Measurements from ENCODE around the gene TSHZ1. TPM values are rescaled to one million over a fixed set of nuclear protein-coding genes. Genes with fewer than 3 reads are reported as not detected.

Gene TSHZ1
- total RNA-seq, 1 donor from 2014 or later: 4.8 TPM

- TF ChIP-seq CTCF (IDR thresholded peaks at IDR 0.05; ENCODE audit: insufficient read depth, low read length, poor library complexity, severe bottlenecking): no peak
- no peak overlapping the region for H3K4me3 ChIP-seq (ENCODE audit: low read depth, low read length)
- no peak for DNase-seq (ENCODE audit: low read depth)
These were observed 5.0 kb upstream of the TSHZ1 start for GRCh38 chr18:75205514-75206132.

GRCh38 chr18:75206452-75207309 lies 3.9 kb upstream of the TSHZ1 start:
- H3K36me3 ChIP-seq (ENCODE audit: control insufficient read depth, insufficient read depth, low read length): no peaks in the 10 kb centered on the region
- H3K4me3 ChIP-seq (ENCODE audit: low read depth, low read length): no peak overlapping the region
- no peak for DNase-seq (ENCODE audit: low read depth)
- no peak for TF ChIP-seq CTCF (IDR thresholded peaks at IDR 0.05; ENCODE audit: insufficient read depth, low read length, poor library complexity, severe bottlenecking)
- H3K27me3 ChIP-seq (ENCODE audit: control insufficient read depth, insufficient read depth, low read length): peaks cover 24% of the 10 kb centered on the region

More at GRCh38 chr18:75205514-75206132, 5.0 kb upstream of the TSHZ1 start:
- H3K27me3 ChIP-seq (ENCODE audit: control insufficient read depth, insufficient read depth, low read length): peaks cover 24% of the 10 kb centered on the region
- no peaks in the 10 kb centered on the region for H3K36me3 ChIP-seq (ENCODE audit: control insufficient read depth, insufficient read depth, low read length)

- DNase-seq (ENCODE audit: low read depth): no peak
These were observed 3.1 kb upstream of the TSHZ1 start for GRCh38 chr18:75207310-75208154.

GRCh38 chr18:75208155-75208835 lies 2.3 kb upstream of the TSHZ1 start:
- peaks cover 24% of the 10 kb centered on the region for H3K27me3 ChIP-seq (ENCODE audit: control insufficient read depth, insufficient read depth, low read length)
- TF ChIP-seq CTCF (IDR thresholded peaks at IDR 0.05; ENCODE audit: insufficient read depth, low read length, poor library complexity, severe bottlenecking): no peak
- H3K4me3 ChIP-seq (ENCODE audit: low read depth, low read length): peak overlapping the region; percentile 86
- H3K36me3 ChIP-seq (ENCODE audit: control insufficient read depth, insufficient read depth, low read length): no peaks in the 10 kb centered on the region
- DNase-seq (ENCODE audit: low read depth): no peak

More at GRCh38 chr18:75207310-75208154, 3.1 kb upstream of the TSHZ1 start:
- peak overlapping the region; percentile 86 for H3K4me3 ChIP-seq (ENCODE audit: low read depth, low read length)
- H3K36me3 ChIP-seq (ENCODE audit: control insufficient read depth, insufficient read depth, low read length): no peaks in the 10 kb centered on the region
- peaks cover 24% of the 10 kb centered on the region for H3K27me3 ChIP-seq (ENCODE audit: control insufficient read depth, insufficient read depth, low read length)
- no peak for TF ChIP-seq CTCF (IDR thresholded peaks at IDR 0.05; ENCODE audit: insufficient read depth, low read length, poor library complexity, severe bottlenecking)

GRCh38 chr18:75208836-75209128 lies 1.8 kb upstream of the TSHZ1 start:
- Histone ChIP-seq H3K4me3 (ENCODE audit: low read depth, low read length) (peak overlapping the region; percentile 86), H3K36me3 (ENCODE audit: control insufficient read depth, insufficient read depth, low read length) (no peaks in the 10 kb centered on the region), H3K27me3 (ENCODE audit: control insufficient read depth, insufficient read depth, low read length) (peaks cover 23% of the 10 kb centered on the region)
- TF ChIP-seq CTCF (IDR thresholded peaks at IDR 0.05; ENCODE audit: insufficient read depth, low read length, poor library complexity, severe bottlenecking): no peak
- DNase-seq (ENCODE audit: low read depth): no peak

Data from kidney epithelial cell (primary cell).